Neuron (in vitro differentiated cells): Measurements from ENCODE around the gene MIGA2.
A peak's percentile ranks its signal among the peaks of the same experiment; 100 is the strongest.

Source experiments
- H2AFZ ChIP-seq: one replicate; pipeline ENCODE4 v1.6.1; 2013; ENCODE audit warnings: low read depth, mild to moderate bottlenecking, inconsistent platforms, low read length, moderate library complexity
- H3K27me3 ChIP-seq: one replicate; pipeline ENCODE4 v1.6.1; 2013; ENCODE audit warnings: low read length; ENCODE audit not compliant: insufficient read depth
- H3K36me3 ChIP-seq: one replicate; pipeline ENCODE4 v1.6.1; 2013; ENCODE audit warnings: low read length; ENCODE audit not compliant: insufficient read depth
- H3K4me1 ChIP-seq: one replicate; pipeline ENCODE4 v1.6.1; 2013; ENCODE audit warnings: low read length; ENCODE audit not compliant: insufficient read depth
- H3K4me3 ChIP-seq: 2 replicates; pipeline ENCODE4 v1.5.1; 2013; ENCODE audit warnings: mild to moderate bottlenecking, low read length, moderate library complexity
- H3K9me3 ChIP-seq: one replicate; pipeline ENCODE4 v1.6.1; 2013; ENCODE audit warnings: low read length

The MIGA2 gene

DNA sequence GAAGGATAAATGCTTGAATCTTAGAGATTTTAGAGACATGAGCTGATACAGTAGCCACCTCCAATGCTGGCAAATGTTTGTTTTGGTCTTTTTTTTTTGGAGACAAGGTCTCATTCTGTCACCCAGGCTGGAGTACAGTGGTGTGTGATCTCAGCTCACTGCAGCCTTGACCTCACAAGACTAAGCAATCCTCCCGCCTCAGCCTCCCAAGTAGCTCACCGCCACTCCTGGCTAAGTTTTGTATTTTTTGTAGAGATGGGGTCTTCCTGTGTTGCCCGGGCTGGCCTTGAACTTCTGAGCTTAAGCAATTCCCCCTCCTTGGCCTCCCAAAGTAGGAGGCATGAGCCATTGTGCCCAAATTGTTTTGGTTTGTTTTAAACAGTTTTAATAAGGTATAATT lies 37.7 kb downstream of the MIGA2 start:
- Histone ChIP-seq H3K27me3 (no peaks in the 10 kb centered on the region), H3K4me1 (no peaks in the 10 kb centered on the region), H2AFZ (no peak overlapping the region), H3K36me3 (no peaks in the 10 kb centered on the region), H3K4me3 (no peak overlapping the region), H3K9me3 (no peaks in the 10 kb centered on the region)

DNA sequence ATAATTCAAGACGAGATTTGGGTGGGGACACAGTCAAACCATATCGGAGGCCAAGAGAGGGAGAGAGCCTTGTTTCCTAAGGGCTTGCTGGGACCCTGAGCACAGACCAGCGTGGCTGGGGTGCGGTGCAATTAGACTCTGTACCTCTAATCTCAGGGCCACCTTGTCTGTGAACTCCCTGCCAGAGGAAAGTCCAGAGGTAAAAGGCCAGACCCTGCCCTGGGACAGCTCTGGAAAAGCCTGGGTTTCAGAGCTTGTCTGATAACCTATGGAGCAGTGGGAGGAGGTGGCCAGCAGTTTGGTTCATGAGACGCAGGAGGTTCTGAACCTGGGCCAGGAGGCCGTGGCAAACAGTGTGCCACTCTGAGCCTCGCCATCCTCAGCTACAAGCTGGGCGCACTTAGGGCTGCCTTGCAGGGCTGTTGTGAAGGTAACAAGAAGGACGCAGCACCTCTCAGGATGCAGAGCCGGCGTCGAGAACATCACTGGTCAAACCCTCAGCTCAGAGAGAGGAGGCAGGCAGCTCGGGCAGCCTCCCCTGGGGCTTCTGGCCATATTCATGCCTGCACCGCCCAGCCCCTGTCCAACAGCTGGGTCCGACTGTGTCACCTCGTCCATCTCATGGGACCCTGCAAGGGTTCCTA lies 39.7 kb downstream of the MIGA2 start:
- Histone ChIP-seq H3K4me1 (peaks cover 10% of the 10 kb centered on the region), H3K27me3 (no peaks in the 10 kb centered on the region), H3K4me3 (no peak overlapping the region), H2AFZ (no peak overlapping the region), H3K36me3 (no peaks in the 10 kb centered on the region), H3K9me3 (no peaks in the 10 kb centered on the region)

- peaks cover 11% of the 10 kb centered on the region for H3K4me1 ChIP-seq
- H2AFZ ChIP-seq, result no peak overlapping the region
- no peaks in the 10 kb centered on the region for H3K36me3 ChIP-seq
- H3K27me3 ChIP-seq, result no peaks in the 10 kb centered on the region
- no peaks in the 10 kb centered on the region for H3K9me3 ChIP-seq
- no peak overlapping the region for H3K4me3 ChIP-seq
These were observed 40.2 kb downstream of the MIGA2 start for GRCh38 chr9:129076640-129077037.

GRCh38 chr9:129077236-129077635 lies 40.8 kb downstream of the MIGA2 start:
- H3K4me3 ChIP-seq, result no peak overlapping the region
- peaks cover 17% of the 10 kb centered on the region for H3K4me1 ChIP-seq
- no peaks in the 10 kb centered on the region for H3K9me3 ChIP-seq
- H3K36me3 ChIP-seq, result no peaks in the 10 kb centered on the region
- H2AFZ ChIP-seq, result no peak overlapping the region
- H3K27me3 ChIP-seq, result no peaks in the 10 kb centered on the region

GRCh38 chr9:129078691-129079503 lies 42.5 kb downstream of the MIGA2 start:
- Histone ChIP-seq H2AFZ (no peak overlapping the region), H3K9me3 (no peaks in the 10 kb centered on the region), H3K4me3 (no peak overlapping the region), H3K36me3 (peaks cover 3% of the 10 kb centered on the region), H3K4me1 (peaks cover 19% of the 10 kb centered on the region), H3K27me3 (no peaks in the 10 kb centered on the region)

- peak overlapping the region; percentile 67 for H3K4me3 ChIP-seq
- no peak overlapping the region for H2AFZ ChIP-seq
- H3K36me3 ChIP-seq, result peaks cover 8% of the 10 kb centered on the region
- no peaks in the 10 kb centered on the region for H3K27me3 ChIP-seq
- H3K4me1 ChIP-seq, result peaks cover 19% of the 10 kb centered on the region
- no peaks in the 10 kb centered on the region for H3K9me3 ChIP-seq
These were observed 43.4 kb downstream of the MIGA2 start for GRCh38 chr9:129079829-129080228.

DNA sequence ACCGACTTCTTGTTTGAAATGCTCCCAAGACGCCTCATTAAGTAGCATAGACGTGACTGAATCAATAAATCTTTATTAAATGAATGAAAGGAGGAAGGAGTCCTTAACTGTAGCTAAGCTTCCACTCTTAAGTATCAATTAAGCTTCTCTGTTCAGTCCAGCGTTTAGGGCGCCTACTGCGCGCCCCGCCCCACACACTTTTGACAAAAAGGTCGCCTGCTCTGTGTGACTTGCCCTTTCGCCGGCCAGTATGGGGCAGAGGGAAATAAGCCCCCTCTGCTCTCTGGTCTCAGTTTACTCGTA lies 43.8 kb downstream of the MIGA2 start:
- Histone ChIP-seq H3K27me3 (no peaks in the 10 kb centered on the region), H2AFZ (peak overlapping the region; percentile 11), H3K4me3 (peak overlapping the region; percentile 67), H3K36me3 (peaks cover 10% of the 10 kb centered on the region), H3K9me3 (no peaks in the 10 kb centered on the region), H3K4me1 (peaks cover 19% of the 10 kb centered on the region)

- Histone ChIP-seq H3K9me3 (no peaks in the 10 kb centered on the region), H3K4me1 (peaks cover 19% of the 10 kb centered on the region)
These were observed 44.4 kb downstream of the MIGA2 start, which contains the start of gene DOLPP1 for GRCh38 chr9:129080601-129081387. DOLPP1 (plus strand) TSS chr9:129081111; CDS start chr9:129081132, 21 bp downstream.

GRCh38 chr9:129081388-129081904 lies 45.0 kb downstream of the MIGA2 start:
- H3K4me1 ChIP-seq, result peaks cover 19% of the 10 kb centered on the region
- no peaks in the 10 kb centered on the region for H3K9me3 ChIP-seq
- peak overlapping the region; percentile 83 for H2AFZ ChIP-seq
- H3K4me3 ChIP-seq, result peak overlapping the region; percentile 67
- no peaks in the 10 kb centered on the region for H3K27me3 ChIP-seq
- peaks cover 21% of the 10 kb centered on the region for H3K36me3 ChIP-seq

More at GRCh38 chr9:129080601-129081387, 44.4 kb downstream of the MIGA2 start, which contains the start of gene DOLPP1:
- Histone ChIP-seq H3K4me3 (peak within 1 kb of the TSS; percentile 67), H3K27me3 (no peaks in the 10 kb centered on the region), H3K36me3 (peaks cover 16% of the 10 kb centered on the region), H2AFZ (peak within 1 kb of the TSS; percentile 83)

GRCh38 chr9:129084087-129084486 lies 47.7 kb downstream of the MIGA2 start:
- Histone ChIP-seq H3K4me3 (no peak overlapping the region), H3K4me1 (peaks cover 19% of the 10 kb centered on the region), H3K36me3 (peaks cover 39% of the 10 kb centered on the region), H3K27me3 (no peaks in the 10 kb centered on the region), H3K9me3 (no peaks in the 10 kb centered on the region), H2AFZ (no peak overlapping the region)

DNA sequence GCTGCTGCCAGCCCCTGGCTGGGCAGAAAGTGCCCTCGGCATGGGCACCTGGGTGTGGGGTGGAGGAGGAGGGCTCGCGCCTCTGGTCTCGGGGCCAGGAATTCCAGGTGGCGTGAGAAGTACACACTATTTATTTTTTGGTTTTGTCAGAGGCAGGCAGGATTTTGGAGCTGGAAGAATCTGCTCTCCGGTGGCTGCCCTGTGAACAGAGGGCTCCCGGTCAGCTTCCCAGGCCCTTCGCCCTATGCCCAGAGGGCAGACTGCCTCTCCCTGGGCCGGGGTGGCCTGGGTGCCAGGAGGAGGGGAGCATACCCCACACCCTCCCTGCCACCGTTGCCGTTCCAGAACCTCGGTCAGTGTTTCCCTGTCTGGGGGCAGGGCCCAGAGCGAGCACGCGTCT lies 52.8 kb downstream of the MIGA2 start:
- no peaks in the 10 kb centered on the region for H3K27me3 ChIP-seq
- no peaks in the 10 kb centered on the region for H3K9me3 ChIP-seq
- no peaks in the 10 kb centered on the region for H3K4me1 ChIP-seq
- no peak overlapping the region for H2AFZ ChIP-seq
- H3K4me3 ChIP-seq, result no peak overlapping the region
- peaks cover 50% of the 10 kb centered on the region for H3K36me3 ChIP-seq

DNA sequence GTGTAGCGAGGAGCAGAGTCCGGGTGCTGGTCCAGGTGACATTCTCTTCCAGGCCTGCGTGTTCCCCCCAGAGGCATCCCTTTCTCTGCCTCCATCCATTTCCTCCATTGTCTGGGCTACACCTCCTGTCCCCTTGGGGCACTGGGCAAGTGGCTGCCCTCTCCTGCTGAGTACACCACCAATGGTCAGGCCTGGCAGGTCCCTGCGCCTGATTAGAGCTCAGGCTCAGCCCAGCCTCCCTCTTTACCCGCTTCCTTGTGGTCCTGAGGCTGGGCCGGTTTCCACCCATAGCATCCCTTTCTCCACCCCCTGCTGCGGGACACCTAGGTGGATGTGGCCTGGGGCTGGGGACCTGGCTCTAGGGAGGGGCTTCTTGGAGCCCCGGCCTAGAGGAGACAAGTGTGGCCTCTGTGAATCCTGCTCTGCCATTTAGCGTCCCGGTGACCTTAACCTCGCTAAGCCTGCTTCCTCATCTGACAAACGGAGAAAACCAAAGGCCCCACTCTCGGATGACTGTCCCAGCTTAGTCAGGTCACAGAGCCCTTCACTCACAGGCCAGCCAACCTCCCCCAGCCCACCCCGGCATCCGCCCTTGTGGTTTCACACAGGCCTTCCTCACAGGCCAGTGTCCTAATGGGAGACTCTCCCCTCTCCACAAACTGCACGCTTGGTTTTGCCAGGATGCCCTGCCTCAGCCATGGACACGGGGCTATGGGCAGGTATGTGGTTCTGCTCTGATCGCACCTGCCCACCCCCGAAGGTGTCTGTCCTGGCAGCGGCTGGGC lies 57.4 kb downstream of the MIGA2 start:
- Histone ChIP-seq H3K36me3 (peaks cover 21% of the 10 kb centered on the region), H3K4me3 (no peak overlapping the region), H3K27me3 (no peaks in the 10 kb centered on the region), H2AFZ (no peak overlapping the region), H3K4me1 (no peaks in the 10 kb centered on the region), H3K9me3 (no peaks in the 10 kb centered on the region)
